Neural cell (in vitro differentiated cells): ENCODE data around the gene THADA.

ENCODE experiments used
- EP300 ChIP-seq: fragments of 450-650 bp; conservative IDR thresholded peaks from 2 replicates; pipeline ENCODE4 v1.6.1; 2014; ENCODE audit warnings: antibody characterized with exemption, mild to moderate bottlenecking, moderate library complexity; ENCODE audit not compliant: poor library complexity, severe bottlenecking
- EZH2 ChIP-seq: fragments of 200-600, 300-800 bp; shearing (Covaris generic), sonication (generic); IDR thresholded peaks from 2 replicates; pipeline ENCODE4 v1.6.1; 2014; ENCODE audit warnings: antibody characterized with exemption, low read length, borderline replicate concordance, mild to moderate bottlenecking; ENCODE audit not compliant: insufficient read depth, poor library complexity, severe bottlenecking
- POLR2AphosphoS5 ChIP-seq: IDR thresholded peaks from 2 replicates; pipeline ENCODE4 v1.6.1; 2012
- TF ChIP-seq, protein P1 (sequence below): fragments of 450-650 bp; IDR thresholded peaks from 2 replicates; pipeline ENCODE4 v1.5.1; 2014; ENCODE audit warnings: antibody characterized with exemption, mild to moderate bottlenecking, moderate library complexity; ENCODE audit not compliant: poor library complexity, severe bottlenecking

DNA sequence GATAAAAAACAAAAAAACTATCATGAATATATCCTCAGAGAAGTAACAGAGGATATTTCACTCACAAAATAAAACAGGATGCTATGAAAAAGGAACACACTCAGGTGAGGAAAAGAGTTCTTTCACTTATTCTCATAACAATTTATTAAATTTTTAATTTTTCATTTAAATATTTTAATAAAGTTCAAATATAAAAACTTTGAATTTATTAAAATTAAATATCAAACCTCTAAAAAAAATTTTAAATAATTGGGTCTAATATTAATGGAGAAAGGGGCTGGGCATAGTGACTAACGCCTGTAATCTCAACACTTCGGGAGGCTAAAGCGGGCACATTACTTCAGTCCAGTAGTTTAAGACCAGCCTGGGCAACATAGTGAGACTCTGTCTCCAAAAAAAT, 10.1 kb downstream of the THADA start:
- TF ChIP-seq, protein P1, sequence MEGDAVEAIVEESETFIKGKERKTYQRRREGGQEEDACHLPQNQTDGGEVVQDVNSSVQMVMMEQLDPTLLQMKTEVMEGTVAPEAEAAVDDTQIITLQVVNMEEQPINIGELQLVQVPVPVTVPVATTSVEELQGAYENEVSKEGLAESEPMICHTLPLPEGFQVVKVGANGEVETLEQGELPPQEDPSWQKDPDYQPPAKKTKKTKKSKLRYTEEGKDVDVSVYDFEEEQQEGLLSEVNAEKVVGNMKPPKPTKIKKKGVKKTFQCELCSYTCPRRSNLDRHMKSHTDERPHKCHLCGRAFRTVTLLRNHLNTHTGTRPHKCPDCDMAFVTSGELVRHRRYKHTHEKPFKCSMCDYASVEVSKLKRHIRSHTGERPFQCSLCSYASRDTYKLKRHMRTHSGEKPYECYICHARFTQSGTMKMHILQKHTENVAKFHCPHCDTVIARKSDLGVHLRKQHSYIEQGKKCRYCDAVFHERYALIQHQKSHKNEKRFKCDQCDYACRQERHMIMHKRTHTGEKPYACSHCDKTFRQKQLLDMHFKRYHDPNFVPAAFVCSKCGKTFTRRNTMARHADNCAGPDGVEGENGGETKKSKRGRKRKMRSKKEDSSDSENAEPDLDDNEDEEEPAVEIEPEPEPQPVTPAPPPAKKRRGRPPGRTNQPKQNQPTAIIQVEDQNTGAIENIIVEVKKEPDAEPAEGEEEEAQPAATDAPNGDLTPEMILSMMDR, result no peak
- TF ChIP-seq POLR2AphosphoS5, result no peak
- no peak for TF ChIP-seq EP300
- TF ChIP-seq EZH2, result no peak
